HL-60 (cell line): ENCODE results near the gene SLC6A5.

Experiments used
- CTCF ChIP-seq: IDR thresholded peaks from one replicate; pipeline ENCODE4 v1.5.1; 2011; ENCODE audit warnings: low read length, control low read depth, inconsistent platforms; ENCODE audit not compliant: insufficient read depth
- POLR2AphosphoS5 ChIP-seq: IDR thresholded peaks from 2 replicates; pipeline ENCODE4 v1.6.1; 2012; ENCODE audit warnings: low read depth
- REST ChIP-seq: IDR thresholded peaks from 2 replicates; pipeline ENCODE4 v1.6.1; 2012; ENCODE audit warnings: low read depth; ENCODE audit not compliant: insufficient replicate concordance

GRCh38 chr11:20604864-20605601, 5.6 kb downstream of the SLC6A5 start:
- no peak for TF ChIP-seq CTCF
- no peak for TF ChIP-seq POLR2AphosphoS5
- no peak for TF ChIP-seq REST
